Measurements from ENCODE around the gene CFAP52. TPM values are rescaled to one million over a fixed set of nuclear protein-coding genes. Genes with fewer than 3 reads are reported as not detected.

CFAP52 gene
- total RNA-seq, 2 experiments from 2014 or later, result not detected

- no peaks in the 10 kb centered on the region for H3K4me1 Mint-ChIP-seq (ENCODE audit: low read depth)
Observed at GRCh38 chr17:9684955-9685621, 108.6 kb downstream of the CFAP52 start.

More at GRCh38 chr17:9684955-9685621, 108.6 kb downstream of the CFAP52 start:
- POLR2A ChIA-PET, result no interaction called here
- TF ChIP-seq CTCF (IDR thresholded peaks at IDR 0.05), result no peak
- Mint-ChIP-seq H3K36me3 (ENCODE audit: low read depth) (peaks cover 2% of the 10 kb centered on the region), H3K27ac (no peak overlapping the region), H3K27me3 (peaks cover 2% of the 10 kb centered on the region), H3K4me3 (no peak overlapping the region), H3K9me3 (peaks cover 8% of the 10 kb centered on the region)
- ATAC-seq (no peak), DNase-seq (no peak)
- CTCF ChIA-PET, result interaction anchor here (1.7 kb wide), 1 partner anchor 108 kb away, joined by 4 read pairs; no protein-coding TSS in a partner anchor
- intact Hi-C loops (cut with micrococcal nuclease), result no loop called here

Other genes with a start within 250 kb of the CFAP52 start
- 10 to 100 TPM; 59.6 to 71.5 TPM for gene STX8, start 822 bp upstream of the CFAP52 start, total RNA-seq
- under 1 TPM; 0.38 to 0.43 TPM for gene USP43, start 68.9 kb downstream of the CFAP52 start, total RNA-seq
- gene DHRS7C, start 214.9 kb downstream of the CFAP52 start, total RNA-seq, result not detected
- gene GSG1L2, start 245.4 kb downstream of the CFAP52 start, total RNA-seq, result not detected
- not detected for gene GLP2R, start 249.3 kb downstream of the CFAP52 start, total RNA-seq